GM23248 (cell line): ENCODE results near the gene PACS1. TPM values are rescaled to one million over a fixed set of nuclear protein-coding genes. Genes with fewer than 3 reads are reported as not detected.

Experiments used
- DNase-seq: peaks from one replicate; pipeline ENCODE4 v3.0.0-alpha.2; 2015
- H2AFZ ChIP-seq: fragments of 200-600 bp; sonication (generic); 2 replicates; pipeline ENCODE4 v1.6.1; 2016; ENCODE audit warnings: antibody characterized with exemption
- H3F3A ChIP-seq: fragments of 200-600 bp; sonication (generic); 2 replicates; pipeline ENCODE4 v1.6.1; 2016; ENCODE audit warnings: mild to moderate bottlenecking, antibody characterized with exemption, mixed run types; ENCODE audit not compliant: insufficient read depth
- H3K27ac ChIP-seq: fragments of 200-600 bp; sonication (generic); 2 replicates; pipeline ENCODE4 v1.5.1; 2016; ENCODE audit warnings: mild to moderate bottlenecking
- H3K27me3 ChIP-seq: fragments of 200-600 bp; sonication (generic); replicated peaks from 2 replicates; pipeline ENCODE4 v1.6.1; 2016; ENCODE audit warnings: mild to moderate bottlenecking; ENCODE audit not compliant: insufficient read depth
- H3K36me3 ChIP-seq: fragments of 200-600 bp; sonication (generic); 2 replicates; pipeline ENCODE4 v1.6.1; 2016; ENCODE audit warnings: low read depth, mild to moderate bottlenecking
- H3K4me1 ChIP-seq: fragments of 200-600 bp; sonication (generic); 2 replicates; pipeline ENCODE4 v1.6.1; 2016; ENCODE audit warnings: mild to moderate bottlenecking; ENCODE audit not compliant: insufficient read depth
- H3K4me2 ChIP-seq: fragments of 200-600 bp; sonication (generic); one replicate; pipeline ENCODE4 v1.6.1; 2016; ENCODE audit warnings: mild to moderate bottlenecking; ENCODE audit not compliant: unreplicated experiment
- H3K4me3 ChIP-seq: fragments of 200-600 bp; sonication (generic); 2 replicates; pipeline ENCODE4 v1.5.1; 2016; ENCODE audit warnings: mild to moderate bottlenecking
- H3K79me2 ChIP-seq: fragments of 200-600 bp; sonication (generic); 2 replicates; pipeline ENCODE4 v1.6.1; 2016; ENCODE audit warnings: mild to moderate bottlenecking; ENCODE audit not compliant: insufficient read depth
- H3K9ac ChIP-seq: fragments of 200-600 bp; sonication (generic); 2 replicates; pipeline ENCODE4 v1.6.1; 2016; ENCODE audit warnings: mild to moderate bottlenecking
- H3K9me2 ChIP-seq: fragments of 200-600 bp; sonication (generic); 2 replicates; pipeline ENCODE4 v1.6.1; 2016; ENCODE audit warnings: mixed run types, mild to moderate bottlenecking, moderate library complexity; ENCODE audit not compliant: insufficient read depth
- H3K9me3 ChIP-seq: fragments of 200-600 bp; sonication (generic); one replicate; pipeline ENCODE4 v1.6.1; 2017; ENCODE audit warnings: low read depth
- H4K20me1 ChIP-seq: fragments of 200-600 bp; sonication (generic); 2 replicates; pipeline ENCODE4 v1.6.0; 2016; ENCODE audit not compliant: insufficient read depth
- EZH2 ChIP-seq: fragments of 200-600 bp; sonication (generic); IDR thresholded peaks from 2 replicates; pipeline ENCODE4 v1.6.1; 2018; ENCODE audit warnings: antibody characterized with exemption, mild to moderate bottlenecking; ENCODE audit not compliant: insufficient read depth, poor library complexity, severe bottlenecking
- EZH2phosphoT487 ChIP-seq: fragments of 200-600 bp; sonication (generic); IDR thresholded peaks from 2 replicates; pipeline ENCODE4 v1.6.1; 2018; ENCODE audit warnings: antibody characterized with exemption, moderate library complexity, mild to moderate bottlenecking, low read depth; ENCODE audit not compliant: insufficient read depth
- WGBS, 2 experiments: methylation state at CpG; one replicate each; pipeline ENCODE4 v1.1.6; 2015 to 2017; ENCODE audit warnings: low lambda C conversion rate in 2 of 2, low coverage in 1 of 2; ENCODE audit errors: missing lambda C conversion rate in 2 of 2; 5-methylcytosine and 5-hydroxymethylcytosine counted together
- in situ Hi-C: fragments of 300-500 bp; cut with MboI; formaldehyde crosslinking; loops from 2 replicates; pipeline ENCODE4 v1.15.0; 2020
- polyA plus RNA-seq: library from polyadenylated mRNA; unstranded; fragments of >200 nt; fragmentation: Nextera tagmentation; extraction: Ambion mirVana; gene quantifications from 2 replicates; pipeline ENCODE4 v1.2.1, GENCODE V29; 2016
- total RNA-seq: library from RNA; depleted of rRNA; stranded (reverse); fragments of >200 nt; shearing (Covaris generic); gene quantifications from 2 replicates; pipeline ENCODE4 v1.2.3, GENCODE V29; 2014

Gene PACS1
- total and polyA plus RNA-seq, 2 experiments from 2014 or later: 33.2 to 48.9 TPM

- no peak for DNase-seq
- 98 to 100% methylated on average over 5 of the region's 5 CpGs for WGBS, 2 experiments
- in situ Hi-C loops: no loop called here
Observed at GRCh38 chr11:66143996-66144678, 74.1 kb downstream of the PACS1 start.

DNA sequence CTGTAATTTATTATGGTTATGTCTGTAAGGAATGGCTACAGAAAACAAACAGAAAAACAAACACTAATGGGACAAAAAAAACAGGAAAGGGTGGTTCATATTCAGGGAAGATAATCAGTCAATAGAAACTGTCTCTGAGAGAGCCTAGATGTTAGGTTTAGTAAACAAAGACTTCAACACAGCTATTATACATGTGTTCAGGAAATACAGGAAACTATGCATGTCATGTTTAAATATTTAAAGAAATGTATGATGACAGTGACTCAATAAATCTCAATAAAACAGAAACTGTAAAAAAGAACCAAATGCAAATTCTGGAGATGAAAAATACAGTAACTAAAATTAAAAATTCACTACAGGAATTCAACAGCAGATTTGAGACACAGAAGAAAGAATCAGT is 76.0 kb downstream of the PACS1 start:
- H3K9me3 ChIP-seq: no peaks in the 10 kb centered on the region
- no peaks in the 10 kb centered on the region for H3K9me2 ChIP-seq
- H3K4me3 ChIP-seq: no peak overlapping the region
- no peak overlapping the region for H2AFZ ChIP-seq
- H3K27ac ChIP-seq: no peak overlapping the region
- H4K20me1 ChIP-seq: peaks cover 4% of the 10 kb centered on the region; the same call in 1 of the 2 replicates
- no peak overlapping the region for H3K9ac ChIP-seq
- no peak for TF ChIP-seq EZH2phosphoT487
- no peak for TF ChIP-seq EZH2
- no peak for DNase-seq
- H3F3A ChIP-seq: no peaks in the 10 kb centered on the region; the same call in 1 of the 2 replicates
- H3K4me2 ChIP-seq: no peak overlapping the region
- H3K27me3 ChIP-seq: no peaks in the 10 kb centered on the region
- peaks cover 99% of the 10 kb centered on the region for H3K79me2 ChIP-seq
- peaks cover 16% of the 10 kb centered on the region for H3K4me1 ChIP-seq
- no peaks in the 10 kb centered on the region for H3K36me3 ChIP-seq
- in situ Hi-C loops: no loop called here

More at GRCh38 chr11:66143996-66144678, 74.1 kb downstream of the PACS1 start:
- Histone ChIP-seq H3K4me1 (peaks cover 16% of the 10 kb centered on the region), H3K4me2 (no peak overlapping the region), H3K36me3 (no peaks in the 10 kb centered on the region), H3K9ac (no peak overlapping the region), H3K4me3 (no peak overlapping the region), H4K20me1 (peaks cover 4% of the 10 kb centered on the region; the same call in 1 of the 2 replicates), H3F3A (no peaks in the 10 kb centered on the region; the same call in 1 of the 2 replicates), H3K9me3 (no peaks in the 10 kb centered on the region), H3K9me2 (no peaks in the 10 kb centered on the region), H3K79me2 (peaks cover 100% of the 10 kb centered on the region), H2AFZ (no peak overlapping the region), H3K27ac (no peak overlapping the region), H3K27me3 (no peaks in the 10 kb centered on the region)
- TF ChIP-seq EZH2phosphoT487: no peak
- TF ChIP-seq EZH2: no peak

DNA sequence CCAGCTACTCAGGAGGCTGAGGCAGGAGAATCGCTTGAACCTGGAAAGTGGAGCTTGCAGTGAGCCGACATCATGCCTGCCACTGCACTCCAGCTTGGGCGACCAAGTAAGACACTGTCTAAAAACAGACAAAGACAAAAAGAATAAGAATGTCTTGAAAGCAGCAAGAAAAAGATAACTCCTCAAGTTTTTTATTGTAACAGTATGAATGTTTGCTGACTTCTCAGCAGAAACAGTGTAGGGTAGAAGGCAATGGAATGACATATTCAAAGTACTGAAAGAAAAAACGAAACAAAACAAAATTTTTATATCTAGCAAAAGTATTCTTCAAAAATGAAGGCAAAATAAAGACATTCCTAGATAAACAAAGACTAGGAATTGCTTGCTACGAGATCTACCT is 76.9 kb downstream of the PACS1 start:
- Histone ChIP-seq H3K9me3 (no peaks in the 10 kb centered on the region), H3K4me3 (no peak overlapping the region), H3K9ac (no peak overlapping the region), H3K79me2 (peaks cover 99% of the 10 kb centered on the region), H3F3A (no peaks in the 10 kb centered on the region; the same call in 1 of the 2 replicates), H3K9me2 (no peaks in the 10 kb centered on the region), H2AFZ (no peak overlapping the region), H4K20me1 (0 out of 2 replicates have a peak, but pooled peaks cover 4% of the 10 kb centered on the region), H3K36me3 (no peaks in the 10 kb centered on the region), H3K4me2 (no peak overlapping the region), H3K4me1 (peaks cover 14% of the 10 kb centered on the region), H3K27ac (no peak overlapping the region), H3K27me3 (no peaks in the 10 kb centered on the region)
- 79 to 86% methylated on average over 5 of the region's 5 CpGs for WGBS, 2 experiments
- no peak for TF ChIP-seq EZH2
- no peak for TF ChIP-seq EZH2phosphoT487
- no peak for DNase-seq
- in situ Hi-C loops: no loop called here

GRCh38 chr11:66150140-66150539 is 80.1 kb downstream of the PACS1 start:
- TF ChIP-seq EZH2: no peak
- TF ChIP-seq EZH2phosphoT487: no peak
- no peaks in the 10 kb centered on the region for H3K36me3 ChIP-seq
- H3K9ac ChIP-seq: no peak overlapping the region
- peaks cover 7% of the 10 kb centered on the region; the same call in 1 of the 2 replicates for H3F3A ChIP-seq
- H4K20me1 ChIP-seq: no peaks in the 10 kb centered on the region
- H3K9me2 ChIP-seq: no peaks in the 10 kb centered on the region
- 85 to 86% methylated on average over 2 of the region's 2 CpGs for WGBS, 2 experiments
- no peak overlapping the region for H2AFZ ChIP-seq
- in situ Hi-C loops: no loop called here
- H3K4me3 ChIP-seq: no peak overlapping the region
- DNase-seq: no peak
- peaks cover 98% of the 10 kb centered on the region for H3K79me2 ChIP-seq
- H3K4me1 ChIP-seq: no peaks in the 10 kb centered on the region
- no peak overlapping the region for H3K4me2 ChIP-seq
- no peaks in the 10 kb centered on the region for H3K27me3 ChIP-seq
- H3K9me3 ChIP-seq: no peaks in the 10 kb centered on the region
- no peak overlapping the region for H3K27ac ChIP-seq
